HG02885 (cell line): Measurements from ENCODE around the gene PPP1R1A.
A peak's percentile ranks its signal among the peaks of the same experiment; 100 is the strongest.

Experiments used
- ATAC-seq: cut with Tn5 transposase; IDR thresholded peaks from one replicate; pipeline ENCODE4 v1.9.1; 2021; ENCODE audit warnings: mild to moderate bottlenecking; ENCODE audit not compliant: unreplicated experiment, poor library complexity

Gene PPP1R1A

DNA sequence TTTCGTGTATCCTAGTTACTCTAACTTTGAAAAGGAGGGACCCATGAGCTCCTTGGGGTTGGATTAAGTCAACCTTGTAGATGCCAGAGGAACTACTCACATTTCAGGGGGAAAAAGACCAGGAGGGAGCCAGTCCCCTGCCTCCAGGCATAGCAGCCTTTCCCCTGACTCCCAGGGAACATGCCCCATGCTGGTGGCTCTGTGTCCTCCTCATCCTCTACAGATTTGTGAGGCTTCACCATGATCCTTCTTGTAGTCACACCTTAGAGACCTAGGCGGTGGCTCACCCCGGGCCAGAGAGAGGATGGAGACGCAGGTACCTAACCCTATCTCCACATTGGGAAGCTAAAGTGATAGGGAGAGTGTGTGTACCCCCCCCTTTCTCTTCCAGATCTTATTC lies 16.0 kb upstream of the PPP1R1A start:
- no peak for ATAC-seq

DNA sequence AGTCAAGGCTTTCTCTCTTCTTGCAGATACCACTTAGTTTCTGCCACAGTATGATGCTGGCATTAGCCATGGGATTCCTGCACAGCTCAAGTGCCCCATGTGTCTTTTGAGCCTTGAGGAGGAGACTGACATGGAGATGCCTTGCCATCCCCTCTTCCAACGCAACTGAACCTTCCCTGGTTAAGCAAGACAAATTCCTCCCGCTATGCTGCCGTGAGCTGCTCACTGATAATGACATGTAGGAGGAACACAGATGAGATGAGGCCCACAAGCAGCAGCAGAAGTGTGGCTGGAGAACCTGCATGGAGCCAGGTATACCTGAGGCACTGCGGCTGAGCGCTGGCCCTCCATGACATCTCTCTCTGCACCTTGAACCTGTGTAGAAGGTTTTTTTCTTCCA lies 15.4 kb upstream of the PPP1R1A start:
- no peak for ATAC-seq

DNA sequence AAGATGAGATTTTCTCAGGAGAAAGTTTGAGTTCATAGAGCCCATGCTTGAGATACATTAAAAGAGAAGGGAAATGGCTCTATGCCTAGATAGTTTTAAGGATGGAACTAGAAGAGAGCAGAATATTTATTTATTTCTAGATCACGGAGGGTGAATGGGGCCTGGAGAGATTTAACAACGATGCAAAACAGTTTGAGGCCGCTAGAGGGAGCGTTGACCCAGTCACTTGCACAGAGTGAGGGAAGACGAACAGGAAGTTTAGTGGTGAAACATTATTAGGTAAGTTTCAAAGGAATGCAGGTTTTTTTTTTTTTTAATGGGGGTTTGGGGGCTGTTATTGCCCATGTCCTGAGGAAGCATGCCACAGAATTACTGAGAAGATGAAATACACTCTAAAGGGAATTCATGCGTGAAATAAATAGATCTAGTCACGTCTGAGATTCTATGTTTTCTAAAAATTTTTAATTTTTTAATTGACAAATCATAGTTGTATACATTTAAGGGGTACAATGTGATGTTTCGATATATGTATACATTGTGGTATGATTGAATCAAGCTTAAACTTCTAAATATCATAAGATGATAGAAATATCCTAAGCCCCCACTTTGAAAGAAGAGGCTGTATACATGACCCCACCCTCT lies 14.8 kb upstream of the PPP1R1A start:
- peak; percentile 95 for ATAC-seq

DNA sequence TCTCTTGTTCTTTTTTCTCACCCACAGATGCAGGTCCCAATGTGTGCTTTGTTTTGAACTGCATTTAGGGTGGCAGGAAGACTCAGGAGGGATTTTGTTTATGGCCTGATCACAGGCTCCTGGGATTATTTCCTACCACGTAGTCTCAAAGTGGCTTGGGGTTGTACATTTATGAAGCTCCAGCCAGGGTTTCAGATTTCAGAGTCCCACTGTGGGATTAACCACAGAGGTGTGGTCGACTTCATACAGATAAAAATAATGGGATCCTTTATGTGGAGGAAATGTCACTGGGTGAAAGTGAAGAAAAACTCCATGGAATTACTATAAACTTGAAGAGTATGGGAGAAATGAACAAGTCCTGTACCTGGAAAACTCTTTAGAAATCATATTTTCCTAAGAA lies 14.2 kb upstream of the PPP1R1A start:
- no peak for ATAC-seq

DNA sequence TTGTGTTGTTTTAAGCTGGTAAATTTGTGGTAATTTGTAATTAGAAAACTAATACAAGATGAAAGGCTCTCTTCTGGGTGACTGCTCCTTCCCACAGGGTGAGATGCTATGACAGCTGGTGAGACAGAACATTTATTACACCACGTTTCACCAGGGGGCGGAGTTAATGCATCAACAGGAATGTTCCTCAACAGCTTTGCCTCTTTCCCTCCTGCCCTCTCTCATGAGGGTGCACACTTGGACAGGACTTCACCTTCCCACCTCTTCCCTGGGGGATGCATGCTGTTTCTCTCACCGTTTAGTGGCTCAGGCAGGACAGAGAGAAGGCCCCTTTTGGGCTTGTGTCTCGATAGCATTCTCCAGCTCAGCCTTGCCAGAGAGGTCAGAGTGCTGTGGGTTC lies 13.4 kb upstream of the PPP1R1A start:
- no peak for ATAC-seq

DNA sequence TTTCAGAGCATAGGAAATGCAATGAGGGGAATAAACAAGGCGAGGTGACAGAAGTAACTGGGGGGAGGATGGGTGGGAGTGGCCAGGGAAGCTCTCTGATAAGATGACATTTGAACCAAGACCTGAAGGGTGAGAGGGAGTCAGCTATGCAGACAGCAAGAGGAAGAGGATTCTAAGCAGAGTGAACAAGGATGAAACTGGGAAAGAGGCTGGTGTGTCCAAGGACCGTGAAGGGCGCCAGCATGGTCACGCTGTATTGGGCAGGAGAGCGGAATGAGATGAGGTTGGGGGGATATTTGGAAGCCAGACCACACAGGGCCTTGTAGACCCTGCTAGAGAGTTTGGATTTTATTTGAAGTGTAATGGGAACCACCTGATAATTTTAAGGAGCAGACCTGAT lies 10.5 kb upstream of the PPP1R1A start:
- ATAC-seq, result no peak

DNA sequence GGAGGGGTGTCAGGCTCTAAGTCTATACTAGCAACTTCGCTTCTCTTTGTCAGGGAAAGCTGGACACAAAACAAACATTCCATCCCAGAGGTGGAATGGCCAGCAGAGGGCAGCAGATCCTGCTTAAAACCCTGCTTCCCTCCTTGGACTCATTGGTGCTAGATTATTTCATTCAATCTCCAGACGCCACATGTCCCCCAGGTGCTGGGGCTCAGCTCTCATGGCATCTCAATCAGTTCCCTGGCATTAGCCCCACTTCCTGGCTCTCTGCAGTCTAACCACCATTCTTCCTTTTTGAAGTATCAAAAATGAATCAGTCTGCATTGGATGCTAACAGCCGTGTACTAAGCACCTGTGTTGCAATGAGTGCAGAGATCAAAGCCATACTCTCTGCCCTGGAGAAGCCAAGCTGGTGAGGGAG lies 8.1 kb upstream of the PPP1R1A start:
- no peak for ATAC-seq

DNA sequence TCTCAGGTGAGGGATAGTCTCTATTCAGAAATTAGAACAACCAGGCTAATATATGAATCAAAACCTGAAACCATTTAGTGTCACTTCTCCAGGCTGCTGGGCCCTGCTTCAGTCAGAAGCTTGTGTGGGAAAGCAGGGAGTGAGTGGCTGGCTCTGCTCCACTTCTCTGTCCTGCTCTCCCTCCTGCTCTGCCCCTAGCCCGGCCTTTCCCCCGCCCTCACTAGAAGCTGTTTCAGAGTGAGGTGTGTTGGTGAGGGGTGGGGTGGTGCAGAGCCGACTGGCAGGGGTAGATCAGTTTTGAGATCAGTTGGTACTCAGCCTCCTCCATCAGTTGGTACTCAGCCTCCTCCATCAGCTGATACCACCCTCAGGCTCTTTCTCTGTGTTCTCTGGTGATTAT lies 7.0 kb upstream of the PPP1R1A start:
- ATAC-seq, result no peak

DNA sequence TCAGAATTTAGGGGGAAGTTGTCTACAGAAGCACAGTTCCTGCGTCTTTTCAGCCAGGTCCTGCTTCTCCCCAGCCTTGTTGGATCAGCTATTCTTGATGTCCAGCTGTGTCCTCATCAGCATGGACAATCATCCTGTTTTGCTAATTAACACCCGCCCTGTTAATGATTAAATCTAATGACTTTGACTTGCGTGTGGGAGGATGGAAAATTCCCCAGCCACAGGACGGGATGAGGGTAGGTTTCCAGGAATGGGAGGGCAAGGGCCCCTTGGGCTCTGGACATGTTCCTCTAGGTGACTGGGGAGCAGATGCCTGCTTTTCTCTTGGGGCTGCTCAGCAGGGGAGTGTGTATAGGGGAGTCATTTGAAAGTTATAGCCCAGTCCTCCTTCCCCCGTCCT lies 5.3 kb upstream of the PPP1R1A start:
- no peak for ATAC-seq

DNA sequence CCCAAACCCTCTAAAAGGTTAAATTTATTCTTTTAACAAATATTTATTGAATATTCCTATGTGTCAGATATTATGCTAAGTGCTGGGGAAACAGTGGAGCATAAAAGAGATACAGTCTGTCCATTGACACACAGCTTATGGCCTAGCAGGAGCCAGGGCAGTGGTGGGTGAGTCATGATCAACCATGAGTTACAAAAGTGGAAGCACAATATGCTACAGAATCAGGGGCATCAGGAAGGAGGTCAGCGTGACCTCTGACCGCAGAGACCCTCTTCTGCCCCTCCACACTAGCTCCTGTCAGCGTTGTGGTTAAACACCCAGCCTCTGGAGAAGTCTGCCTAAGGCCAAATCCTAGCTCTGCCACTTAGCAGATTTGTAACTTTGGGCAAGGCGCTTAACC lies 4.7 kb upstream of the PPP1R1A start:
- ATAC-seq, result no peak

DNA sequence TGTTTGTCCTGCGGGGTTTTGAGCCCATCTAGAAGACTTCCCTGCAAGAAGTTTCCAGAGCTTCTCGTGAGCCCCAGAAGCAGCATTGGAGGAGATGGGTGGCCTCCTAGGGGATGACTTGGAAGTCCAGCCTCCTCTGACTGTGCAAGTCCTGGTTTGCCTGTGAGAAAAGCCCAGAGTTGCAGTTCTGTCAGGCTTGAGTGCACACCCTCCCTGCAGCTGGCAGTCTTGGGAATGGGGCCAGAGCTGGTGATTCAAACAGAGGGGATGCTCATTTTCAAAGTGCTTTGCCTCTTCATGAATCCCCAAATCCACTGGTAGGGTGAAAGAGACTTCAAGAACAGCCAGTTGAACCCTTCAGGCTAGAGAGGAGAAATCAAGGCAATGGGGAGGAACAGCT lies 3.9 kb upstream of the PPP1R1A start:
- ATAC-seq, result no peak

DNA sequence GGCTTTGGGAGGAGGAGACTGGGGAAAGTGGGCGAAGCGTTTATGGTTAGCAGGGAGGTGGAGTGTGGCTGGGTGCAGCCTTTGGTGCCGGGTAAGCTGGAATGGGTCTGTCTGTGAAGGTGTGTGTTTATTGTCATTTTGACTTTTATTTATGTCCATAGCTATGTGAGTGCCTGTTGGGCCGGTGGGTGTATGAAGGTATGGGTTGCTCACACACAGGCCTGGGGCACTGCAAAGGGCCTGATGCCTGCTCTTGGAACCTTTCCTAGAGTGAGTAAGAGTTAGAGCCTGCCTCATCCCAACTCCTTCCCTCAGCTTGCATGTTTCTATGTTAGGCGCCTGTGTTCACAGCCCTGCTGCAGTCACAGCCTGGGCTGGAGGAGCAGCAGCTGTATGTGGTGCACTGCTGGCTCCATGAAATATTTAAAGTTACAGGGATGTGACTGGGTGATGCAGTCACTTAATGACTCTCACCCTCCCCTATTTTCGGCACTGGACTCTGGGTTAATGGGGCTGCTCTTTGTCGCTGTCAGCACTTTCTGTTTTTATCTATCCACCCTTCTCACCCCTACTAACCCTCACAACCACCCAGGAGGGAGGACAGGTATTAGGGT lies 2.6 kb upstream of the PPP1R1A start:
- ATAC-seq, result no peak

DNA sequence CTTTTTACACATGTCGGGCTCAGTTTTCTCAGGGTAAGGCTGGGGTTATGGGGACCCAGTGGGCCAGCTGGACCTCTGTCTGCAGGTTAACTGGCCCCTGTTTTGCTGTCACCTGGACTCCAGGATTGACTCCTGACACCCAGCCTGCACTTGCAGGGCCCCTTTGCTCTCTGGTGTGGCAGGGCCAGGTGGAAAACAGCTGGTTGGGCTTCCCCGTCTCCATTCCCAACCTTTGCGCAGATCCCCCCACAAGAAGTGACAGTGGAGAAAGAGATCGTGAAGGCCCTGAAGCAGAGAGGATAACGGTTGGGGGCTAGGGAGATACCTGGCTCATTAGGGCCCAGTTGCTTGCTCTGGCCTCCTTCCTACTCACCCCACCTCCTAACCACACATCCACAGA lies 1.5 kb upstream of the PPP1R1A start:
- no peak for ATAC-seq

DNA sequence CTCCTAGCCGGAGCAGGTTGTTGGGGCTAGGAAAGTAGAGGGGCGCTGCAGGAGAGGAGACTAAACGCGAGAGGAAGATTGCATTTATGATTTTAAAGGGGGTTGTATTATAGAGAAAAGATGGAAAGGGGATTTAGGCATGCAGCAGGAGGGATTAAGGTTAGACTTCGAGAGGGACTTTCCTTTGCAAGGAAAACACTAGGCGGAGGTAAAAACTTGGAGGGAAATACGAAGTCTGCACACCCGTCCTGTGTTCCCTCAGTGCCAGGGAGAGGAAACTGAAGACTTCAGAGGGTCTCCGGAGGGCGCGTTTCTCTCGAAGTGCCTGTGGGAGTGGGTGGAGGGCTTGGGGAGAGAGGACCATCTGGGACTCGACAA lies 420 bp upstream of the PPP1R1A start:
- no peak for ATAC-seq

DNA sequence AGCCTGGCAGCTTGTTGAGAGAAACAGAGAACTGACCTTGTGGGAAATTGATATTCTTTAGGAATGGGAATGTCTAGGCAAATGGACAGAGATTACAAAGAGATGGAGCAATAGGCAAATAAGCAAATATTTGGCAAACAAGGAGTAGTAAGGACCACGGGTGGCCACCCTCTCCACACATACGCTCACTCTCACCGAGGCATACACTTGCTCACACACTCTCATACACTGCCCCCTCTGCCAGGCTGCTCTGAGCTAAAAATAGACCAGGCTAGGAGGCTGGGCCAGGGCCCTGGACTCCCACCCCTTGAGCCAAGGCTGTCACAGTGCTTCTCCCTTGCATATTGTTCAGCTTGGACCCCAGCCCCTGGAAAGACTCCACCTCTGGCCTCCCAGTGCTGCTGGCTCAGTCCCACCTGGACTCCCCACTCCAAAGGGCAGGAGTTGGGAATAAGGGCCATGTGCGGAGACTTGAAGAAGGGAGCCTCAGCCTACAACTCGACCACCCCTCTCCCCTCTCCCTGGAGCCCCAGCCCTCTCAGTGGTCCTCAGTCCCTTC lies 1.1 kb downstream of the PPP1R1A start:
- ATAC-seq, result no peak

DNA sequence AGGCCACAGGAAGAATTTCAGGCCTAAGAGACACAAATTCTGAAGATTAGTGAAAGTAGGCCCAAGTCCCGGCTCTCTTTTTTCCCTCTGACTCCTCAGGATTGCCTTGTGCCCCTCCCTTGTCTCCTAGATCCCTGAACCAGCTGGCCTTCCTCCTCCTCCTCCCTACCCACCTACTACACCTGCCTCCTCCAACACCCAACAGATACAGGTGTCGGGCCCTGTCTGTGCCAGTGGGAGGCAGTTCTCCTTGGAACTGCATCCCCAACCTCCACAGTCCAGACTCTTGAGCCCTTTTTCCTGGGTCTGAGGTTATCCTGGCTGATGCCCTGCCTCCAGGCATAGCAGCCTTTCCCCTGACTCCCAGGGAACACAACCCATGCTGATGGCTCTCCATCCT lies 1.8 kb downstream of the PPP1R1A start:
- no peak for ATAC-seq

DNA sequence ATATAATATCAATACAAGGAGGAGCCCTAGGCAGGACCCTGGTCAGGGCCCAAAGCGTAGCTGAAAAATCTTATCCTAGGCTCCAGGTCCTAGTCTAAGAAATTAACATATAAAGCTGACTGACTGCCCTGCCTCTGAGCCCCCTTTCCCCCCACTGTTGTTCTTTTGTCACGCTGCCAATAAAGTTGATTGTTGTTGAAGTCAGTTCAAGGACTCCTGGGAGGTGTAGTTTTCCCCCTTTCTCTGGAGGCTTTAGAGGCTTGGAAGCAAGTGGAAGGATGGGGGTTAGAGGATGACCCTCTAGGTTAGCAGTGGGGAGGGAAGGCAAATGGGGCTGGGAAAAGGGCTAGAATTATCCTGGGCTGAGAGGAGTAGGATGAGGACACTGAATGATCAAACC lies 3.2 kb downstream of the PPP1R1A start:
- no peak for ATAC-seq

DNA sequence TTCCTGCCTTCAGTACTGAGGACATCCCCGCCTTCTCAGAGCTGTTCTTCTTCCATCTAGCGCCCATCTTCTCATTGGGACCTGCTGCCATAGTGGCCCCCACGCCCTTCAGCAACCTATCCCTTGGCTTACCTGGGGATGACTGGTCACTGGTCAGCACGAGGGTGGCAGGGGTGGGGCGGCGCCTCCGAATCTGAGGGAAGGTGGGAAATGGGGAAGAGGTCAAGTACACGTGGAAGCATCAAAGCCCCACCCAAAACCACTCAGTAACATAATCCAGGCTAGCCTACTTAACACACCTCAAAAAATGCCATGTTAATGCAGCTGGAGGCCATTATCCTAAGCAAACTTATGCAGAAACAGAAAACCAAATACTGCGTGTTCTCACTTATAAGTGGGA lies 4.3 kb downstream of the PPP1R1A start:
- no peak for ATAC-seq

DNA sequence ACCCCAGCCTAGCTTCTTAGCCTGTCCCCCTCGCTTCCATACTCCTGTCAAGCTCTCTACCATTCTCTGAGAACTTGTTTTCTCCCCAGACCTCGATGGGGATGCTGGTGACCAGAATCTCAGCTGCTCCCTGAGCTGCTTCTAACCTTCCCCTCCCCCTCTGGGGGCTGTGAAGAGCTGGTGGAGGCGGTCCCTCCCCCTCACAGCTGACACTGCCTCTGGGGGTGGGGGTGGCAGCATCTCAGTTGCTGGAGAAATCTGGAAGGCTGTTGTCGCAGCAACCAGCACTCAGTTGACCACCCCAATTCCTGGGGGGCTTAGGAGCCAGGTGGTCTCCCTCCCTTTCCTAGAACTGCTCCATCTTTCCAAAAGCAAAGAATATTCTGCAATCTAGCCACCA lies 4.7 kb downstream of the PPP1R1A start:
- no peak for ATAC-seq

DNA sequence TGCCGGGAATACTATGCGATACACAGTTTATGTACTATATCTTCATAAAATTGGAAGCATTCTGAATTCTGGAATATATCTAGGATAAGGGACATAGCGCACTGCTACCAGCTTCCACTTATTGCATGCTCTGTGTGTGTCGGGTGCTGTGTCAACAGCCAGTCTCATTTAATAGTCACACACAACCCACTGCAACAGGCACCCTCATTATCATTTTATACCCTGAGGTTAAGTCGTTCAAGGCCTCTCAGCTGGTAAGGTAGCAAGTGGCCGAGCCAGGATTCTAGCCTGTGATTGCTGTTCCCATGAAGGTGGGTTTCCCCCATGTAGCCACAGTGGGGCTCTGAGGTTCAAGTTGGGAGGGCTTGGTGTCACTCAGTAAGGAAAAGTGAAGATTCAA lies 7.0 kb downstream of the PPP1R1A start:
- ATAC-seq, result no peak

DNA sequence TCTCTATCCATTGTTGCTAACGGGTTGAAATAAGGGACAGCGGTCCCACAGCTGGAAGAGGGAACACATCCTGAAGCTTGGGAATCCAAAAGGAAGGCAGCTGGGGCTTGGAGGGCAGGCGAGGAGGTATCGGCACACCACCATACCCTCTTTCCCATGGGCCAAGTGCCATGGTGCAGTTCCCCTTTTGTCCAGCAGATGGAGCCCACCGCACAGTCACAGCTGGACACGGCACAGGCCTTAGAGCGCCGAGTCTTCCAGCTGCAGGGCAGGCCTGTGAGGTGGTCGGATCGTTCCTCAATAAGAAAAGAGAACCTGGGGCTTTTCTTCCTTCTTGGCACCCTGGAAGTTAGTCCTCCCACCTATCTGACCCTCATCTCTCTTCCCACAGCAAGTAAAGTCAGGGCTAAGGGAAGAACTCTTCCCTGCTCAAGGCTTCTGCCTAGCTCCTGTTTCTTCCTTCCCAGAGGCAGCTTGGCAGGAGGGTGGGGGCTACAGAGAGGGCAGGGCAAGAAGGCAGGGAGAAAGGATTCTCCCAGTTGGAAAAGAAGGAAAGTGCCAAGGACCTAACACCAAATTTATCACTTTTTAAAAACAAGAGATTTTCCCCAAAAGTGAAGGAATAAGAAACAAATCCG lies 8.6 kb downstream of the PPP1R1A start:
- ATAC-seq, result peak; percentile 97

DNA sequence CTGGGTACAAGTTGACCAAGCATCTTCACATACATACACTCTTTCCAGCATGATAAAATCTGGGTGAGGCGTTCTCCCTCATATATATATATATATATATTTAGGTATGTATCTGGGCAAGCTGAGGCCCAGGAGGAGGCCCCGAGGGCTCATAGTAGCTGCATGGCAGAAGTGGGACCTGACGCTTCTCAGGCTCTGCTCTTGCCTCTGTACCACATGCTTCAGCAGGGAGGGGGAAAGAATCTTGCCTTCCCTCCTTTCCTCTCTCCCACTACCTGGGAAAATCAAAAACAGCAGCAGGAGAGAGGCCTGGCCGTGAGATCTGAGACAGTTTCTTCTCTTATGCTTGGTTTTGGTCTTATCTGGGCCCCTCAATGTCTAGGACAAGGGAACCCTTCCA lies 9.2 kb downstream of the PPP1R1A start:
- peak; percentile 27 for ATAC-seq
